ENCODE measurements around the gene RHBDF1.

RHBDF1 gene

GRCh38 chr16:62283-62967, 10.0 kb downstream of the RHBDF1 start:
- FAIRE-seq (no peak), DNase-seq (ENCODE audit: insufficient read length, low spot score) (no peak)
- no peak for TF ChIP-seq PAX5 (IDR thresholded peaks at IDR 0.05; ENCODE audit: insufficient read depth, low read length, severe bottlenecking)
- no peak for TF ChIP-seq POLR2A (IDR thresholded peaks at IDR 0.05; ENCODE audit: low read depth, low read length)
- TF ChIP-seq SPI1 (IDR thresholded peaks at IDR 0.05; ENCODE audit: low read depth, low read length): no peak
- no peak for TF ChIP-seq POLR2AphosphoS5 (IDR thresholded peaks at IDR 0.05; ENCODE audit: low read depth, low read length)
- TF ChIP-seq TAF1 (IDR thresholded peaks at IDR 0.05; ENCODE audit: low read depth, low read length): no peak
- TF ChIP-seq POU2F2 (IDR thresholded peaks at IDR 0.05; ENCODE audit: low read depth, low read length): no peak

GRCh38 chr16:61879-62281, 10.6 kb downstream of the RHBDF1 start:
- no peak for TF ChIP-seq SPI1 (IDR thresholded peaks at IDR 0.05; ENCODE audit: low read depth, low read length)
- TF ChIP-seq PAX5 (IDR thresholded peaks at IDR 0.05; ENCODE audit: insufficient read depth, low read length, severe bottlenecking): no peak
- TF ChIP-seq TAF1 (IDR thresholded peaks at IDR 0.05; ENCODE audit: low read depth, low read length): no peak
- TF ChIP-seq POLR2AphosphoS5 (IDR thresholded peaks at IDR 0.05; ENCODE audit: low read depth, low read length): no peak
- no peak for TF ChIP-seq POU2F2 (IDR thresholded peaks at IDR 0.05; ENCODE audit: low read depth, low read length)
- no peak for TF ChIP-seq POLR2A (IDR thresholded peaks at IDR 0.05; ENCODE audit: low read depth, low read length)
- no peak for DNase-seq (ENCODE audit: insufficient read length, low spot score)
- no peak for FAIRE-seq

DNA sequence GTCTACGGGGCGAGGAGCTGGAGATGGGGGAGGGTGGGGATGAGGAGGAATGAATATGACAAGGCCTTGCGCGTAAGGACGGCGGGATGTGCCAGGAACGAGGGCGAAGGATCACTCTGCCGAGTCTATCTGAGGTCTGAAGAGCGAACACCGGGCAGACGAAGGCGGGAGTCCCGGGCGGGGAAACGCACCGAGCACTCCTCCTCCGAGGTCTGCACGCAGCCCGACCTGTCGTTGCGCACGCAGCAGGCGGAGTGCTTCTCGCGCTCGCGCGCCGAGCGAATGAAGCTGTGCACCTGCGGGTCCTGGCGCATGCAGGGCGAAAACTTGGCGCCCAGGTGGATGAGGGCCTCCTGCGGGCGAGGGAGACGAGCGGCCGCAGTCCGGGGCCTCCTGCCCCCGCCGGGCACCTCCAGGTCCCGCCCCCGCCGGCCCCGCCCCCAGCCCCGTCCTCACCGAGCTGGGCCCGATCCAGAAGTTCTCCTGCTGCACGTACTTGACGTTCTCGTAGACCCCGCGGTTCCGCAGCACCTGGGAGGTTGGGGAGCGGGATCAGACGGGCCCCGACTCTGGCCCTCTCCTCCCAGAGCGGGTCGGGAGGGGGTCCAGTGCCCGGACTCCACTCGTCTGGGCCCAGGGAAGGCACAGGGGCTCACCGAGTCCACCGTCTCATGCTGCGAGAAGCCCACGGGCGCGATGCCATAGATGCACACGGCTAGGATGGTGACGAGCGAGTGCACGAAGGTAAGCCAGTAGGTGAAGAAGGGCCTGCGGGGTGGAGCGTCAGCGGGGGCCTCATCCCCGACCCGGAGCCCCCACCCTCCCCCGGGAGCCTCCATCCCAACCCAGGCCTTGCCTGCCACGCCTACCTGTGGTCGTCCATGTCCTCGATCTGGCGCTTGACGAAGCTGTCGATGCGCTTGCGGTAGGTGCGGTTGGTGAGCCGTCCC, 11.2 kb downstream of the RHBDF1 start:
- DNase-seq (ENCODE audit: insufficient read length, low spot score) (no peak), FAIRE-seq (no peak)
- TF ChIP-seq POLR2AphosphoS5 (IDR thresholded peaks at IDR 0.05; ENCODE audit: low read depth, low read length) (no peak), SPI1 (IDR thresholded peaks at IDR 0.05; ENCODE audit: low read depth, low read length) (no peak), PAX5 (IDR thresholded peaks at IDR 0.05; ENCODE audit: insufficient read depth, low read length, severe bottlenecking) (no peak), POU2F2 (IDR thresholded peaks at IDR 0.05; ENCODE audit: low read depth, low read length) (no peak), POLR2A (IDR thresholded peaks at IDR 0.05; ENCODE audit: low read depth, low read length) (no peak), TAF1 (IDR thresholded peaks at IDR 0.05; ENCODE audit: low read depth, low read length) (no peak)

GRCh38 chr16:60166-60565, 12.3 kb downstream of the RHBDF1 start:
- no peak for DNase-seq (ENCODE audit: insufficient read length, low spot score)
- TF ChIP-seq POLR2A (IDR thresholded peaks at IDR 0.05; ENCODE audit: low read depth, low read length): no peak
- no peak for TF ChIP-seq TAF1 (IDR thresholded peaks at IDR 0.05; ENCODE audit: low read depth, low read length)
- TF ChIP-seq SPI1 (IDR thresholded peaks at IDR 0.05; ENCODE audit: low read depth, low read length): no peak
- no peak for TF ChIP-seq POLR2AphosphoS5 (IDR thresholded peaks at IDR 0.05; ENCODE audit: low read depth, low read length)
- TF ChIP-seq PAX5 (IDR thresholded peaks at IDR 0.05; ENCODE audit: insufficient read depth, low read length, severe bottlenecking): no peak
- TF ChIP-seq POU2F2 (IDR thresholded peaks at IDR 0.05; ENCODE audit: low read depth, low read length): no peak
- no peak for FAIRE-seq

DNA sequence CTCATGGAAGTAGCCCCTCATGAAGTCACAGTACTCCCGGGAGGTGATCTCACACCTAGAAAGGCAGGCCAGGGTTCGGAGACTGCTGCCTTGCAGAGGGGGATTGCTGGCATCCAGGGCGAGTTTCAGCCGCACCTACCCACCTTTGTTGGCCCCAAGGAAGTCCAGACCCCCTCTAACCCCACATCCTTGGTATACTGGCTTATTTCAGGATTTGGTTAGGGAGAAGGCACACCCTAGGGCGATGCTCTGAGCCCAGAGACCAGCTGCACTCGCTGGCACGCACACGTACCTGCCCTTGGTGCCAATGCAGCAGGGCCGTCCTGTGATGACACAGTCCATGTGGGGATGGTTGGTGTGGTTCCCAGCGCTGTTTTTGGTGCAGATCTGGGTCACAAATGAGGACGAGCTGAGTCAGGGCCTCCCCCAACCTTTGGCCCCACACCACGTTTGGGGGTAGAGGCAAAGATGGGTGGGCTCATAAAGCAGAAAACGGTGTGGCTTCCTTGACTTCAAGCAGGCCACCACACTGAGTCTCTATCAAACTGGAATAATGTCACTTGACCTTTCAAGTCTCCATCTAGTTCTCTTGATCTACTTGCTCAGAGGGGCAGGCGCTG, 12.9 kb downstream of the RHBDF1 start:
- no peak for FAIRE-seq

DNA sequence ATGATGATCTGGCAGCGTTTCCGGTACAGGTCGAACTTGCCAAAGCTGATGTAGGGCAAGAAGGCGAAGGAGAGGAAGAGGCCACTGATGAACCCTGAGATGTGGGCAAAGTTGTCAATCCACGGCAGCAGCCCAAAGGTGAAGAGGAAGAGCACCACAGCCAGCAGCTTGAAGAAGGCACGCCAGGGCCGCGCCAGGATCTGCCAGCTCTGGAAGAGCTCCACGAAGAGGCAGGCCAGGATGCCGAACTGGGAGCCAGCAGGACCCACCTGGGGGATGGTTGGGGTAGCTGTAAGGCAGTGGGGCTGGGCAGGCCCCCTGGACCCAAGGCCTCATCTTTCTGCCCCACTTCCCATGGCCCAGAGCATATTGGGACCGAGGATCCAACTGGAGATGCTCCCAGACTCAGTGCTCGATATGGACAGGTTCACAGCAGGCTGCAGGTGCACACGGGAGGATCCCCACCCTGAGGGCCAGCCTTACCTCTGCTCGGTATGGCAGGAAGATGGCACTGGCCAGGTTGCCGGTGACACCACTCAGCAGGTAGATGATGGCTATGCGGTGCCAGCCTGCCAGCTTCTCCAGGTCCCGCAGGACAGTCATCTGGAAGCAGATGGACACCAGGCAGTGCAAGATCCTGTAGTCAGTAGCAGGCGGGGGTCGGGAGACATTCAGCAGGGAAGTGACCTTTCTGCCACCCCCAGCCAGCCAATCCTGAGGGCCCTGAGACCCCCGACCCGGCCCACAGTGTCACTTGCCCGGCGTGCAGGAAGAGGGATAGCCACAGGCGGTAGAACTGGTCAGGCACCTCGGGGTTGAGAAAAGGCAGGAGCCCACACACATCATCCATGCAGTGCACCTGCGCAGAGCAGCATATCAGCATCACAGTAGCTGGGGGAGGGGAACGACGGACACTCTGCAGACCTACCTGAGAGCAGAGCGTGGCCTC, 13.7 kb downstream of the RHBDF1 start:
- no peak for DNase-seq (ENCODE audit: insufficient read length, low spot score)
- no peak for TF ChIP-seq POU2F2 (IDR thresholded peaks at IDR 0.05; ENCODE audit: low read depth, low read length)
- no peak; the same call in 1 of the 2 replicates for TF ChIP-seq POLR2A (IDR thresholded peaks at IDR 0.05; ENCODE audit: low read depth, low read length)
- TF ChIP-seq PAX5 (IDR thresholded peaks at IDR 0.05; ENCODE audit: insufficient read depth, low read length, severe bottlenecking): no peak
- TF ChIP-seq POLR2AphosphoS5 (IDR thresholded peaks at IDR 0.05; ENCODE audit: low read depth, low read length): no peak
- no peak for TF ChIP-seq SPI1 (IDR thresholded peaks at IDR 0.05; ENCODE audit: low read depth, low read length)
- TF ChIP-seq TAF1 (IDR thresholded peaks at IDR 0.05; ENCODE audit: low read depth, low read length): no peak
- no peak for FAIRE-seq

More for the DNA sequence above, 12.9 kb downstream of the RHBDF1 start:
- DNase-seq (ENCODE audit: insufficient read length, low spot score): no peak
- TF ChIP-seq POU2F2 (IDR thresholded peaks at IDR 0.05; ENCODE audit: low read depth, low read length): no peak
- no peak for TF ChIP-seq POLR2A (IDR thresholded peaks at IDR 0.05; ENCODE audit: low read depth, low read length)
- no peak for TF ChIP-seq TAF1 (IDR thresholded peaks at IDR 0.05; ENCODE audit: low read depth, low read length)
- TF ChIP-seq SPI1 (IDR thresholded peaks at IDR 0.05; ENCODE audit: low read depth, low read length): no peak
- TF ChIP-seq POLR2AphosphoS5 (IDR thresholded peaks at IDR 0.05; ENCODE audit: low read depth, low read length): no peak
- no peak for TF ChIP-seq PAX5 (IDR thresholded peaks at IDR 0.05; ENCODE audit: insufficient read depth, low read length, severe bottlenecking)

DNA sequence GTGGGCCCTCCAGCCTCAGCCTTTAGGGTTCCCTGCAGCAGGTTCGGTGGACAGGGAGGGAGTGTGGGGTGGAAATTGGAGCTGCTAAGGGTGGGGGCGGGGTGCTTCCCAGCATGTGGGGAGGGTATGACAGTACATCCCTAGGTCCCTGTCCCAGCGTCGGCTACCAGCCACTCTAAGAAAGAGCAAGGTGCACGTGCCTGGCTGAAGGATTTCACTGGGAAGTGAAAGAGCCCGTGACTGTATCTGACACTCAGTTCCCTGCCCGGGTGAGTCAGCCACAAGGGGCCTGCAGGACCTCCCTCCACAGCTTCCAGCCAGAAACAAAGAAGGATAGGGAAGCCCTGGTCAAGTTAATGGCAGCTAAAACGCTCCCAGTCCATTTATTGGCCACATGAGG, 14.7 kb downstream of the RHBDF1 start:
- FAIRE-seq: no peak
- DNase-seq (ENCODE audit: insufficient read length, low spot score): no peak
- no peak for TF ChIP-seq TAF1 (IDR thresholded peaks at IDR 0.05; ENCODE audit: low read depth, low read length)
- TF ChIP-seq POU2F2 (IDR thresholded peaks at IDR 0.05; ENCODE audit: low read depth, low read length): no peak
- no peak for TF ChIP-seq SPI1 (IDR thresholded peaks at IDR 0.05; ENCODE audit: low read depth, low read length)
- no peak for TF ChIP-seq POLR2A (IDR thresholded peaks at IDR 0.05; ENCODE audit: low read depth, low read length)
- no peak for TF ChIP-seq PAX5 (IDR thresholded peaks at IDR 0.05; ENCODE audit: insufficient read depth, low read length, severe bottlenecking)
- TF ChIP-seq POLR2AphosphoS5 (IDR thresholded peaks at IDR 0.05; ENCODE audit: low read depth, low read length): no peak
